SU-DHL-6 (cell line): ENCODE results near the gene ZDHHC23.

Source experiments
- CTCF ChIP-seq: fragments of 200-600 bp; sonication (generic); IDR thresholded peaks from one replicate; pipeline ENCODE4 v1.5.1; 2017; ENCODE audit warnings: antibody characterized with exemption, mild to moderate bottlenecking, low read length, moderate library complexity; ENCODE audit not compliant: insufficient read depth, poor library complexity, severe bottlenecking
- EZH2phosphoT487 ChIP-seq: fragments of 200-600 bp; sonication (generic), shearing (Covaris generic); conservative IDR thresholded peaks from 2 replicates; pipeline ENCODE4 v1.6.1; 2018; ENCODE audit warnings: mild to moderate bottlenecking, antibody characterized with exemption, low read length, moderate library complexity, mixed read lengths

- no peak for TF ChIP-seq CTCF
- no peak for TF ChIP-seq EZH2phosphoT487
Measured at GRCh38 chr3:113977822-113978221, 30.0 kb downstream of the ZDHHC23 start.
